Measurements from ENCODE around the gene SCRT2.

GRCh38 chr20:622161-622560 is 53.4 kb downstream of the SCRT2 start:
- TF ChIP-seq POLR2A (IDR thresholded peaks at IDR 0.05; ENCODE audit: low read depth, low read length), result no peak
- no peak for TF ChIP-seq POLR2AphosphoS5 (IDR thresholded peaks at IDR 0.05; ENCODE audit: low read depth, low read length)
- TF ChIP-seq TAF1 (IDR thresholded peaks at IDR 0.05; ENCODE audit: borderline replicate concordance, low read depth, low read length), result no peak
